PFSK-1 (cell line): Measurements from ENCODE around the gene OSTN.

Experiments
- FOXP2 ChIP-seq: optimal IDR thresholded peaks from 2 replicates; pipeline ENCODE3; 2011; ENCODE audit warnings: borderline replicate concordance, control low read depth, inconsistent platforms; ENCODE audit not compliant: insufficient read depth; ENCODE audit errors: extremely low read length, extremely low read depth
- POLR2AphosphoS5 ChIP-seq: IDR thresholded peaks from 2 replicates; pipeline ENCODE4 v1.6.1; 2012; ENCODE audit warnings: low read depth, mild to moderate bottlenecking, control low read depth, low read length, moderate library complexity
- SIN3A ChIP-seq: IDR thresholded peaks from 2 replicates; pipeline ENCODE4 v1.6.1; 2012; ENCODE audit warnings: mild to moderate bottlenecking, low read length, moderate library complexity, borderline replicate concordance; ENCODE audit not compliant: insufficient read depth
- TAF1 ChIP-seq: IDR thresholded peaks from 2 replicates; pipeline ENCODE4 v1.6.1; 2012; ENCODE audit warnings: low read length, control low read depth, borderline replicate concordance; ENCODE audit not compliant: insufficient read depth
- TF ChIP-seq, protein P1 (sequence below), 2 experiments: IDR thresholded peaks; 2 replicates each; pipeline versions ENCODE4 v1.6.1 to v1.8.0; 2011 to 2012; ENCODE audit warnings: low read depth in 2 of 2, low read length in 2 of 2, control low read depth in 1 of 2, inconsistent platforms in 1 of 2, mild to moderate bottlenecking in 1 of 2, moderate library complexity in 1 of 2; ENCODE audit not compliant: insufficient read depth in 1 of 2

The OSTN gene

DNA sequence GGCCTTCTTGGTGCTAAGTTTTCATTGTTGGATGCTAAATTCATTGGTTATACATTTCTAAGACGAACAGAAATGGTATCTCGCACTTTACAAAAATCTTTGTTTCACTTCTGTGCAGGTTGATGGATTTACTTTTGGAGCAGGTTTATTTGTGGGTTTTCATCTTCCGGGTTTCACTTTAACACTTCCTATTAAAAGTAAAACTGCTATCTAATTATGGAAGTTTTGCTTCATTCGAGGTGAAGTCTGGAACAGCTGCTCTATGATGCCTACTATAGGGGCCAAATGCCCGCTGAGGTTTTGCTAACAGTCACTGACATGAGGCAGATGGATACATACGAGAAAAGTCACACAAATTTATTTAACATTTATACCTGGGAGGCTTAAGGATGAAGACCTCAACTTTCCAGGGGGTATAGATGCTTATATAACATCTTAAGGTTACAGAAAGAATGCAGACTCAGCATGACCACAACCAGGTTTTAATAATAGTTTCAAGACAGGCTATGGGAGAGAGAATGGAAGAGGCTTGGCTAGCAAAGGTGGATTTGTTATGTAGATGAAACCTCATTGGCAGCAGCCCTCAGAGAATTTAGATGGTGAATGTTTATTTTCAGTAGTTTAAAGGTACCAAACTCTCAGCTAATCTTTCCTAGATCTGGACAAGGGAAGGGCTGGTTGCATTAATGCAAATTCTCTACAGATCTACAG, 54.2 kb downstream of the OSTN start:
- no peak for TF ChIP-seq SIN3A
- no peak for TF ChIP-seq TAF1
- TF ChIP-seq, protein P1, sequence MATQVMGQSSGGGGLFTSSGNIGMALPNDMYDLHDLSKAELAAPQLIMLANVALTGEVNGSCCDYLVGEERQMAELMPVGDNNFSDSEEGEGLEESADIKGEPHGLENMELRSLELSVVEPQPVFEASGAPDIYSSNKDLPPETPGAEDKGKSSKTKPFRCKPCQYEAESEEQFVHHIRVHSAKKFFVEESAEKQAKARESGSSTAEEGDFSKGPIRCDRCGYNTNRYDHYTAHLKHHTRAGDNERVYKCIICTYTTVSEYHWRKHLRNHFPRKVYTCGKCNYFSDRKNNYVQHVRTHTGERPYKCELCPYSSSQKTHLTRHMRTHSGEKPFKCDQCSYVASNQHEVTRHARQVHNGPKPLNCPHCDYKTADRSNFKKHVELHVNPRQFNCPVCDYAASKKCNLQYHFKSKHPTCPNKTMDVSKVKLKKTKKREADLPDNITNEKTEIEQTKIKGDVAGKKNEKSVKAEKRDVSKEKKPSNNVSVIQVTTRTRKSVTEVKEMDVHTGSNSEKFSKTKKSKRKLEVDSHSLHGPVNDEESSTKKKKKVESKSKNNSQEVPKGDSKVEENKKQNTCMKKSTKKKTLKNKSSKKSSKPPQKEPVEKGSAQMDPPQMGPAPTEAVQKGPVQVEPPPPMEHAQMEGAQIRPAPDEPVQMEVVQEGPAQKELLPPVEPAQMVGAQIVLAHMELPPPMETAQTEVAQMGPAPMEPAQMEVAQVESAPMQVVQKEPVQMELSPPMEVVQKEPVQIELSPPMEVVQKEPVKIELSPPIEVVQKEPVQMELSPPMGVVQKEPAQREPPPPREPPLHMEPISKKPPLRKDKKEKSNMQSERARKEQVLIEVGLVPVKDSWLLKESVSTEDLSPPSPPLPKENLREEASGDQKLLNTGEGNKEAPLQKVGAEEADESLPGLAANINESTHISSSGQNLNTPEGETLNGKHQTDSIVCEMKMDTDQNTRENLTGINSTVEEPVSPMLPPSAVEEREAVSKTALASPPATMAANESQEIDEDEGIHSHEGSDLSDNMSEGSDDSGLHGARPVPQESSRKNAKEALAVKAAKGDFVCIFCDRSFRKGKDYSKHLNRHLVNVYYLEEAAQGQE (IDR thresholded peaks at IDR 0.05; ENCODE audit: insufficient read depth in 1 of 2, low read depth in 2 of 2, low read length in 2 of 2) = no peak
- no peak for TF ChIP-seq FOXP2
- no peak for TF ChIP-seq POLR2AphosphoS5

DNA sequence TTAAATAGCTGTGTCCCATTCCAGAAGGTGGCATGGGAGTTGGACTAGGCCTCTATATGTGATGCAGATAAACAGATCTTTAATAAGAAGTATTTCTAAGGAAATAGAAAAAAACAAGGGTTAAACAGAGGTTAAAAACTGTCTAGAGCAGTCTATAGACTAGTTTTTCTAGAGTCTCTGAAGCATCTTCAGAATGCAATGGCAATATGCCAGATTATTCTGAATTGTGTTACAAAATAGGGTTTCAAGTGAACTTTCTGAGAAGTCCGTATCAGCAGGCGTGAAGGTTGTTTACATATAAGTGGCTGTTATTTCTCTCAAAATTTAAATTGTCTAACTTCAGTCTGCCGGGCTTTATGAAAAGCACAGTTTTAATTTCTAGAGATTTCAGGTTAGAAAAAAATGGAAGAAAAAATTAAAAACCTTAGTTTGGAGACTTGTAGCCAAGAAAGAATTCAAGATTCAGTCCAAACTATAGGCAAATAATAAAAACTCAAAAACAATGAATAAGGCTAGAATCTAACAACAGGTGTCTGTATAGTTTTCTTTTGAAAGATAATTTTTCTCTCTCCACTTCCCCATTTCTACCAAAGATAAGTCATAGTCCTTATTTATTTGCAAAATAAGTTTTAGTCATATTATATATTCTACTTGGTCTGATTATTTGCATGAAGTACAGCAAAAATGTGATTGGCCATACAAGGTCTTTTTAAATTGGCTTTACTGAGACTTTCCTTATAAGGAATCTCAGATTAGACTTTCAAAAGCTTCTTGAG, 55.2 kb downstream of the OSTN start:
- TF ChIP-seq POLR2AphosphoS5 (no peak), TAF1 (no peak), FOXP2 (no peak), SIN3A (no peak)
- TF ChIP-seq, protein P1 (IDR thresholded peaks at IDR 0.05; ENCODE audit: insufficient read depth in 1 of 2, low read depth in 2 of 2, low read length in 2 of 2) = no peak

DNA sequence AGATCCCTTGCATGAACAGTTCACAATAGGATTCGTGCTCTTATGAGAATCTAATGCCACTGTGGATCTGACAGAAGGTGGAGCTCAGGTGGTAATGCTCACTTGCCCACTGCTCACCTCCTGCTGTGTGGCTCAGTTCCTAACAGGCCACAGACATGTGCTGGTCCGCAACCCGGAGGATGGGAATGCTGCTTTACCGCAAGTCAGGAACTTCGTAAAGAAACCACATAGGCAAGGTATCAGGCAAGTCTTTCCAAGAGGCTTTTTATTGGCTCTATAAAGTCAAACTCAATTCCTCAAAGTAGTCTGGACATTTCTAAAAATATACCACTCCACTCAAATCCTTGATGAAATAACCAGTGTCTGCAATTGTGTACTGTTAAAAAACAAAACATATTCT, 56.1 kb downstream of the OSTN start:
- no peak for TF ChIP-seq TAF1
- TF ChIP-seq, protein P1 (IDR thresholded peaks at IDR 0.05; ENCODE audit: insufficient read depth in 1 of 2, low read depth in 2 of 2, low read length in 2 of 2) = no peak
- TF ChIP-seq SIN3A = no peak
- no peak for TF ChIP-seq POLR2AphosphoS5
- TF ChIP-seq FOXP2 = no peak

DNA sequence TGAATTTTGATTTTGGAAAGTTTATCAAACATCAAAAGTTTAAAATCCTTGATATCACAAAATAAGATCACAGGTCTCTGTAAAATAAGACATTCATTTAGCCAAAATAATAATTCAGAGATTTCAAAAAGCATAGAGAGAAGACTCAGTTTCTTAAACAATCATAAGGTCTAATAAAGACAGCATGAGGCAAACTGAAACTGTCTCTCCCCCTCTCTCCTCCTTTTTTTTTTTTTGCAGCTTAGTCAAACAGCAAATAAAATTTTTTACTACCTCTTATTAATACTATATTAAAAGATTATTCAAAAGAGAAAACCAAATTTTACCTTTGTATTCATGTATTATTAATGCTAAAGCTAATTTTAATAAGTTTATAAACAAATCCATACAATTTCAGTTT, 57.4 kb downstream of the OSTN start:
- no peak for TF ChIP-seq POLR2AphosphoS5
- TF ChIP-seq, protein P1 (IDR thresholded peaks at IDR 0.05; ENCODE audit: insufficient read depth in 1 of 2, low read depth in 2 of 2, low read length in 2 of 2) = no peak
- no peak for TF ChIP-seq SIN3A
- no peak for TF ChIP-seq TAF1
- no peak for TF ChIP-seq FOXP2
